GM18499 (cell line): Measurements from ENCODE around the gene LDHB.
"Not testable (repeated sequence)": the region's sequence is repeated elsewhere in the genome, so short reads cannot be mapped to it uniquely, and the experiment has no call there.

Experiments used
- ATAC-seq: cut with Tn5 transposase; IDR thresholded peaks from one replicate; pipeline ENCODE4 v1.9.1; 2021; ENCODE audit warnings: moderate number of reproducible peaks; ENCODE audit not compliant: insufficient read depth, unreplicated experiment

Gene LDHB

GRCh38 chr12:21662122-21662792, 4.6 kb upstream of the LDHB start:
- no peak for ATAC-seq

- ATAC-seq: not testable (repeated sequence)
Observed at GRCh38 chr12:21661396-21662093, 3.9 kb upstream of the LDHB start.

GRCh38 chr12:21659383-21659782, 1.7 kb upstream of the LDHB start:
- no peak for ATAC-seq

- peak; percentile 15 for ATAC-seq
Observed at GRCh38 chr12:21656905-21657325, 727 bp downstream of the LDHB start.

GRCh38 chr12:21655591-21655990, 2.1 kb downstream of the LDHB start:
- no peak for ATAC-seq

GRCh38 chr12:21651821-21652220, 5.8 kb downstream of the LDHB start:
- ATAC-seq: no peak

- no peak for ATAC-seq
Observed at GRCh38 chr12:21650997-21651396, 6.6 kb downstream of the LDHB start.

- ATAC-seq: no peak
Observed at GRCh38 chr12:21649034-21649433, 8.6 kb downstream of the LDHB start.

GRCh38 chr12:21648378-21648777, 9.3 kb downstream of the LDHB start:
- no peak for ATAC-seq

GRCh38 chr12:21647179-21647578, 10.5 kb downstream of the LDHB start:
- no peak for ATAC-seq

- ATAC-seq: not testable (repeated sequence)
Observed at GRCh38 chr12:21645041-21645500, 12.6 kb downstream of the LDHB start.

GRCh38 chr12:21644516-21644915, 13.1 kb downstream of the LDHB start:
- ATAC-seq: no peak

GRCh38 chr12:21643758-21644157, 13.9 kb downstream of the LDHB start:
- ATAC-seq: no peak

GRCh38 chr12:21642707-21643389, 14.8 kb downstream of the LDHB start:
- ATAC-seq: peak; percentile 48

GRCh38 chr12:21638054-21638891, 19.4 kb downstream of the LDHB start:
- ATAC-seq: no peak

- no peak for ATAC-seq
Observed at GRCh38 chr12:21634245-21634644, 23.4 kb downstream of the LDHB start.

GRCh38 chr12:21631367-21631766, 26.3 kb downstream of the LDHB start:
- ATAC-seq: no peak

- ATAC-seq: no peak
Observed at GRCh38 chr12:21627924-21628323, 29.7 kb downstream of the LDHB start.

GRCh38 chr12:21618566-21618965, 39.1 kb downstream of the LDHB start:
- no peak for ATAC-seq

GRCh38 chr12:21617030-21617429, 40.6 kb downstream of the LDHB start:
- ATAC-seq: no peak
